A673 (cell line): ENCODE measurements around the gene DNAJB6.

ENCODE experiments used
- CTCF ChIP-seq: fragments of 300-800, 200-600 bp; sonication (generic); conservative IDR thresholded peaks from 2 replicates; pipeline ENCODE4 v1.5.1; 2017; ENCODE audit warnings: low read depth, mild to moderate bottlenecking, antibody characterized with exemption, low read length, moderate library complexity, mixed read lengths
- EZH2 ChIP-seq: fragments of 200-600 bp; sonication (generic); IDR thresholded peaks from 2 replicates; pipeline ENCODE4 v1.6.1; 2017; ENCODE audit warnings: borderline replicate concordance, low read depth, mild to moderate bottlenecking, mixed read lengths, antibody characterized with exemption, low read length; ENCODE audit not compliant: poor library complexity, severe bottlenecking

GRCh38 chr7:157462840-157463239, 126.0 kb downstream of the DNAJB6 start:
- TF ChIP-seq CTCF (no peak), EZH2 (no peak)
